GM21515 (cell line): ENCODE data around the gene PALM3.
A peak's percentile ranks its signal among the peaks of the same experiment; 100 is the strongest.

ENCODE experiments used
- ATAC-seq: cut with Tn5 transposase; IDR thresholded peaks from one replicate; pipeline ENCODE4 v1.9.1; 2021; ENCODE audit not compliant: unreplicated experiment

The PALM3 gene, protein sequence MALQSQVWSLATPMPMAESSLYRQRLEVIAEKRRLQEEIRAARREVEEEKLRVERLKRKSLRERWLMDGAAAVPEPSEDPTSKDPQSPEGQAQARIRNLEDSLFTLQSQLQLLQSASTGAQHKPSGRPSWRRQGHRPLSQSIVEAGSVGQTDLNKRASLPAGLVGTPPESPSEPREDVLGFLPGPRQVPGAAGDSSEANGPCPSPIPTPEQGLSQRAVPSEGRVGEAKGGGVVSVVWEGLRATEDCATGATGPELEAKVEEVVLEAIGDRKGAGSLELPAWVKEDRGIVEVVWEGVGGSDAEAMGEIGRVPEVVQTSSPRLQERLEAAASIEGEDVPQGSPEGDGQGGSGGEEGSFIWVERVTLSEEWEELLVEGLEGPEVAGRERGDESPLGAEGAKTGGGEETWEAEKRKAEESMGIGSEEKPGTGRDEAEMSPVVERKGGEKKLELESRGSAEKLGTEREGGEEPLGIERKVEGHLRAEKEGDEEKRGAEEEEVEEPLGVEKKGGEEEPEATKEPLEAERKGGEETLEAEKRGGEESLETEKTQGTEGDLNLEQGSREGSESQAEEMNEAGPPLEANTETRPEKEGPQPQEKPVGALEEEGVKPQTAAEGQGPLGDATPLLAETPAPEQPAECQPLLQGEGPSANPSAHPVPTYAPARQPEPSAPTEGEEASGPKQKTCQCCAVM

DNA sequence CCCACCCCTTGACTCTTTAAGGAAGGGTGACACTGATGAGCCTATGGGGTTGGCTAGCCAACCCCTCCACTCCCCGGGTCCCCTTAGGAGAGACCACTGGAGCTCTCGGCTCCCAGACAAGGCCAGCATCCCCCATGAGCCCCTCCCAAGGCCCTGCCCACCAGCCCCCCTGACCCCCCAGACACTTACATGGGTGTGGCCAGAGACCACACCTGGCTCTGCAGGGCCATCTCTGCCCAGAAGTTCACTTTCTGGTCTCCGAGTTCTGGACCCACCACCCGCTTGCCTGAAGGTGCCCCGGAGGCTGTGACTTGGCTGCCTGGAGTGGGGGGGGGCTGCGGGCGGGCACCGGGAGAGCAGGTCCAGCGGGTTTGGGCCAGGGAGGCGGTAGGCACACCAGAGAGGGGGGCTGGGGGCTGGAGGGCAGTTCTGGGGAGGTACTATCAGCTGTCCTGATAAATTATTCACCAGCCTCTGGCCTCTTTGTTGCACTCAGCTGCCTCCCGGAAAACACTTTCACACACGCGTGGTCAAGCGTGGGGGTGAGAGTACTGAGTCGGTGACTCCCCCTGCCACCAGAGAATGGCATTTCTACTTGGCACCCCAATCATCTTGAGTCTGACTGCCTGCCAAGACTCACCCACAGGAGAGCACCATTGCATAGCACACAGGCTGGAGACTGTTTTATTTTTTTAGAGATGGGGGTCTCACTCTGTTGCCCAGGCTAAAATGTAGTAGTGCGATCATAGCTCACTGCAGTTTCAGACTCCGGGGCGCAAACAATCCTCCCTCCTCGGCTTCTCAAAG, at the start of gene PALM3:
Gene PALM3 (minus strand): TSS at position 326 of the 807 bp plus-strand sequence. CDS start 96 bp downstream, at position 230.
- no peak for ATAC-seq

DNA sequence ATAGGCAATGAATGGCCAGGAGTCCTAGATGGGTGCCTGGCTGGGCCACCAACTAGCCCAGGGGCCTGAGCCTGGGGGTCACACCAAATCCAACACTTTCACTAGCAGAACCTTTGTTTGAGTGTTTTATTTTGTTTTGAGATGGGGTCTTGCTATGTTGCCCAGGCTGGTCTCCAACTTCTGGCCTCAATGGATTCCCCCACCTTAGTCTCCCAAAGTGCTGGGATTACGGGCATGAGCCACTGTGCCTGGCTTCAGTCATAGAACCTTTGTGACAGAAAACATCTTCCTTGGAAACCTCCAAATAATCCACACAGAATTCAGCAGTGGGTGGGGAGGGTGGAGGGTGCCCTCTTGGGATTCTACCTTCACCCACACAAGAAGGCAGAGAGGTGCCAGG, 49.6 kb upstream of the PALM3 start:
- ATAC-seq, result no peak

DNA sequence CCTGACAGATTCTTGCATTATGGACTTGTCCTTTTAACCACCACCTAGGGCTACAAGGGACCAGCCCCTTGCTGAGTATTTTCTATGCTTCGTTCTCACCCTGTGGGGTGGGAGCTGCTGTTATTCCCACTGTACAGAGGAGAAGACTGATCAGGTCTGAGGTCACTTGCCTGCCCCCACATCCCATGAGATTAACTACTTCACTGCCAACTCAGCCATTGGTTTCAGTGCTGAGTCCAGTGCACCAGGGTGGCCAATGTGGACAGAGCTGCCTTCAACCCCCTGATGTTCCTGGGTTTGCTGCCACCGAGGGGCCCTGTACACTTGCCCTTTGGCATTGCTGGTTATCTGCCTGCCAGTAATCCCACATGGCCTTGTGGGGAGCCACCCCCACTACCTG, 48.8 kb upstream of the PALM3 start:
- ATAC-seq, result no peak

DNA sequence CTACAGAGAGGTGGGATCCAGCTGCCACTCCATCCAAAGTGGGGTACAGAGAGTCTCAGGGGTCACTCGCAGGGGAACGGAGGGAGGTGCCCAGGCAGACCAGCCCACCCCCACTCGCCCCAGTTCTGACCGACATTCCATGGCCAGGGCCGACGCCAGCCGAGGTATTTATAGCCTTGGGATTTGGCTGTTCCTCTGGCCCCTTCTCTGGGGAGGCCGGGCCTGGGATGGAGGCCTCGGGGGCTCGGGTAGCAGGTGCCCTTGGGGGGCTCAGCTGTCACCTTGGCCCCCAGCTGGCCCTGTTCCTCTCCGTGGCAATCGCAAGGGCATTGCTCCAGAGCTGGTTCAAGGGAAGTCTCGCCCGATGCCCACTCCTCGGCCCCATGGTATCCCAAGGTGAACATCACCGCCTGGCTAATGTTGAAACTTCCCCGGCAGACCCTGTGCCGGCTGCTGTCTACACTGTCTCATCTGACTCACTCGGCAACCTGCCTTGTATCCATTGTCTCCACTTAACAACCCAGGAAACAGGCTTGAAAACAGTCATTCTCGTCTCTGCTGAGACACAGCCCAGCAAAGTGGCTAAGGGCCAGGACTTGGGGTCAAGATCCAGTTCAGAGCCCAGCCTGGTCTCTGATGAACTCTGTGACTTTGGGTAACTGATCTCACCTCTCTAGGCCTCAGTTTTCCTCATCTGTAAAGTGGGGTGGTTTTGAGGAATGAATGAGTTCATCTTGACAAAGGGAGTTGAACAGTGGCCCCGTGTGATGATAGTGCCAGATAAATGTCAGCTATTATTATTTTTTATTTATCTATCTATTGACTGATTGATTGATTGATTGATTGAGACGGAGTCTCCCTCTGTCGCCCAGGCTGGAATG, 45.9 kb upstream of the PALM3 start:
- ATAC-seq, result no peak

DNA sequence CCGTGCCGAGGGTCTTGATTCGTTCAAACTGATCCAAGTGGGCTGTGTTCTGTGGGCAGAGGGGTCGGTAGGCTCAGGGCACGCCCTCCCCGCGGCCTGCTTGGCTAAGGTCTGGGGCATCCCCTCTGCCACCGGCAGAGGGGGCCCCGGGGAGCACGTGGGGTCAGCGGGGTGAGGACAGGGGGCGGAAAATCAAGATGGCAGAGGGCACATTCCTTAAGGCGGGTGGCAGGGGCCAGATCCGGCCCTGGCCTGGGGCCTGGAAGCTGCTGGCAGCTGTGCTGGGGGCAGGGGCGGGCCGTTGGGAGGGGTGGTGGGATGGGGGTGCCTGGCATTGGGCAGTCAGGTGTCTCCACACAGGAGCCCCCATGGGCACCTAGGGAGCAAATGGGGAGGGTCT, 45.0 kb upstream of the PALM3 start:
- ATAC-seq, result no peak

DNA sequence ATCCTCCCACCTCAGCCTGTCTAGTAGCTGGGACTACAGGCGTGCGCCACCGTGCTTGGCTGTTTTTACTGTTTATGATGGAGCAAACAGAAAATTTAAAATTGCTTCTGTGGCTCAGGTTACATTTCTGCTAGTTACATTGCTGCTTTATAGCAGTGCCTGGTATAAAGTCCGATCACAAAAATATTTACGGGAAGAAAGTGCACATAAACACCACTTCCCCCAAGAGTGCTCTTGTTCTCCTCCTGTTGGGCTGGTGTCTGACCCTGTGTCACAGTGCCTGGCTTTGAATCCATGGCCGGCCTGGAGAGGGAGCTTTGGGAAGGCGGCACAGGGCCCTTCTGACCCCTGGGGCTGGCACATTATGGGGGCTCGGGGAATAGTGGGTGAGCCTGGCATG, 43.8 kb upstream of the PALM3 start:
- no peak for ATAC-seq

DNA sequence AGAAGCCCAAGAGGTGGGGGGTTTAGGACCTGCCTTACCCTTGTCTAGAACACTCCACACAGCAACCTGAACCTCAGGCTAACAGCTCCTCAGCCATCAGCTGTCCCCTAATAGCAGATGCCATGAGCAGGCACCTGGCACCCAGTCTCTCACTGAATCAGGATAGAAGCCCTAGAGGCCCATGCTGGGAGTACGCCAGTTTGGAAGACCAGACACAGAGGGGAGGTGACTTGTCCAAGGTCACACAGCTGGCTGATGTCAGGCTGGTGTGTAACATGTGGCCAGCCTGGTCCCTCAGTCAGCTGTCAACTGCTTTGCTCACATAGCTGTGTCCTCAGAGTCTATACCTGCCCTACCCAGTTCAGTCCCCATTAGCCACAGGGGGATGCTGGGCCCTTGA, 41.4 kb upstream of the PALM3 start:
- no peak for ATAC-seq

DNA sequence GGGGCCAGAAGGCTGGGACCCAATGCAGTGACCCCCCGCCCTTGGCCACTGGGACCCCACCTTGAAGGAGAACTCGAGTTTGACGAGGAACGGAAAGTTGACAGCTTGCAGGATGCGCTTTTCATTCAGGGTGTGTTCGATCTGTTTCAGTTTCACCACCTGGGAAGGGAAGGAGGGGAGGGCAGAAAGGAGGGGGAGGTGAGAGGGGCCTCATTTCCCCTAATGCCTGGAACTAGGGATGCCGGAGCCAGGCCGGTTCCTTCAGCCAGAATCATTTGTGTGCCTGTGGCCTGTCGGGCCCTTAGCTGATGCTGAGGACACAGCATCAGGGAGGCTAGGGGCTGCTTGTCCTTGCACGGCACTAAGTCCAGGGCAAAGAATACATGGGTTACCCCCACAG, 40.9 kb upstream of the PALM3 start:
- no peak for ATAC-seq

DNA sequence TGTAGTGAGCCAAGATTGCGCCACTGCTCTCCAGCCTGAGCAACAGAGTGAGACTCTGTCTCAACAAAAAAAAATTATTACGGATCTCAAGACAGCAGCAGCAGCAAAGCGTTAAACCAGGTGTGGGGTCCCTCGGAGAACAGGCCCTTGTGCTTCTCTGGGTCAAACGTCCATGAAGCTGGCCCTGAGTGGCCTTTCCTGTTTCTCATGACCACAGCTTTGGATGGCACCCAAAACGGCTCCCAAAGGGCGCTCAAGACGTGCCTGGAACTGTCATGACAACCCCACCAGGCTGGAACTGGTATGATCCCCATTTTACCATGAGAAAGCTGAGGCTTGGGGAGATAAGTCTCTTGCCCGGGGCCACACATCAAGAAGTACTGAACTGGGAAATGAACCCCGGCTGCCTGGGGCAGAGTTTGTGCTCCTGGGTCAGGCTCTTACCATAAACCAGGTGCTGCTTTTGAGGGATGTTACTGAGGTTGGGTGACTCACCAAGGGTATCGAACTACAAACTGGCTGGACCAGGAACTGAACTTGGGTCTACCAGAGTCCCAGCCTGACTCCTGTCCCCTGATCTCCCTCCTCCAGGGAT, 40.3 kb upstream of the PALM3 start:
- ATAC-seq, result no peak

DNA sequence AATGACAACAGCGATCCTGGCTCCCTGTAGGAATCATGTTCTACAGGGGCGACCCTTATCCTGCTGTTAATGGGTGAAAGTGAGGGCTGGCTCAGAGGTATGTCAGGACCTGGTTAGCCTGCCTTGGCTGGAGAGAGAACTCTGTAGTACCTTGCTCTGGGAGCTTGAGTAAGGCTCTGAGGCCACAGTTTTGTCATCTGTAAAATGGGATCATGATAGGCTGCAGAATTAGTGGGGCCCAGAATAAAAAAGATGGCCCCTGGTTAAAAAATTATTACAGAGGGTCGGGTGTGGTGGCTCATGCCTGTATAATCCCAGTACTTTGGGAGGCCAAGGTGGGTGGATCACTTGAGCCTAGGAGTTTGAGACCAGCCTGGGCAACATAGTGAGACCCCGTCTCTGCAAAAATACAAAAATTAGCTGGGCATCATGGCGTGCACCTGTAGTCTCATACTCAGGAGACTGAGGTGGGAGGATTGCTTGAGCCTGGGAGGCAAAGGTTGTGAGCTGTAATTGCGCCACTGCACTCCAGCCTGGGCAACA, 39.2 kb upstream of the PALM3 start:
- no peak for ATAC-seq

DNA sequence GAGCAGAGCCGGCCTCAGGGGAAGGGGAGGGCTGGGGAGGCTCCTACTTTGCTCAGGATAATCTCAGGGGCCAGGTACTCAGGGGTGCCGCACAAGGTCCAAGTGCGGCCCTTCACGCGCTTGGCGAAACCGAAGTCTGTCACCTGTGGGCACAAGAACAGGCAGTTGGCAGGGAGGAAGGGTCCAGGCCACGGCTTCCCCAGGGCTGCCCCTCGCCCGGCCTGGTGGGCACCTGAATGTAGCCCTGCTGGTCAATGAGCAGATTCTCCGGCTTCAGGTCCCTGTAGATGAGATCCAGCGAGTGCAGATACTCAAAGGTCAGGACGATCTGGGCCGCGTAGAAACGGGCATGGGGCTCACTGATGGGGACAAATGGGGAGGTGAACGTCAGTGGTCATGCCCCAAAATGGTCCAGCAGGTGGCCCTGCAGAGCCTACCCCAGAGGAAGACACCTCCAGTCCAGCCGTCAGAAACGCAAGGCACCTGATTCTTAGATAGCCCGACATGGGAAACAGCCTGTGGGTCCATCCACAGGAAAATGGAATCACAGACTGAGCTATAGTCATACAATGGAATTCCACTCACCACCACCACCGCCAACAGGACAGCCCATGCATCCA, 35.8 kb upstream of the PALM3 start:
- ATAC-seq, result no peak

DNA sequence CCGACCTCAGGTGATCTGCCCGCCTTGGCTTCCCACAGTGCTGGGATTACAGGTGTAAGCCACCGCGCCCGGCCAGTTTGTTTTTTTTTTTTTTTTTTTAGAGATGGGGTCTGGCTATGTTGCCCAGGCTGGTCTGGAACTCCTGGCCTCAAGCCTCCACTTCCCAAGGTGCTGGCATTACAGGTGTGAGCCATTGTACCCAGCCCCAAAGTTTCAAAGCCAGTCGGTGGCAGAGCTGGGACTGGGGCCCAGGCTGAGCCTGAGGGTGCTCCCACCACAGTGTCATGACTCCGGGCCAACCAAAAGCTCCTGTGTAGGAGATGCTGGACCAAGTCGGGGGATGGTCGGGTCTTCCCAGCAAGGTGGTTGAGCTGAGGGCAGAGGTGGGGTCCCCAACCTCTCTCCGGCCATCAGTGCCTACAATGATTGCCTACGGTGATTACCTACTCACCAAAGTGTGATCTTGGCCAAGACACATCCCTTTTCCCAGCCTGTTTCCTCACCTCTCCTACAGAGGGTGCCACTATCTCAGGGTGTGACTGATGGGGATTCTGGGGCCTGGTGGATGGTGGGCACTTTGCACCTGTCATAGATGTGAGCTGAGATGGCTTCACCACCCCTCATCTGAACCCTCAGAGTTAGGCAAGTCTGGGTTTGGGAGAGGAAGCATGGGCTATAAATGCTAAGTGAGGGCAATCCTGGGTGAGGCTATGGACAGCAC, 34.6 kb upstream of the PALM3 start:
- no peak for ATAC-seq

DNA sequence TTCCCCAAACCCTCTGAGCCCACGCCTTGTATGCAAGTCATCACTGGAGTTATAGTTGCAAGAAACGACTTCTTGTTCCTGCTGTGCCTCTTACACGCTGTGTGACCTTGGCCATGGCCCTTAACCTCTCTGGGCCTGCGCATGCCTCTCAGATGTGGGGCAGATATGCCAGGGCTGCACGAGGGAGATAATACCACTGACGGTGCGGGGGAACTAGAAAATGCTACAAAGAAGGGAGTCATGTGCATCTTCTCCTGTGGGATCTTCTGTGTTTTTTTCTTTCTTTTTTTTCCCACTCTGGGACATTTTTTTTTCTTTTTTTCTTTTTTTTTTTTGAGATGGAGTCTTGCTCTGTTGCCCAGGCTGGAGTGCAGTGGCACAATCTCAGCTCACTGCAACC, 33.0 kb upstream of the PALM3 start:
- no peak for ATAC-seq

DNA sequence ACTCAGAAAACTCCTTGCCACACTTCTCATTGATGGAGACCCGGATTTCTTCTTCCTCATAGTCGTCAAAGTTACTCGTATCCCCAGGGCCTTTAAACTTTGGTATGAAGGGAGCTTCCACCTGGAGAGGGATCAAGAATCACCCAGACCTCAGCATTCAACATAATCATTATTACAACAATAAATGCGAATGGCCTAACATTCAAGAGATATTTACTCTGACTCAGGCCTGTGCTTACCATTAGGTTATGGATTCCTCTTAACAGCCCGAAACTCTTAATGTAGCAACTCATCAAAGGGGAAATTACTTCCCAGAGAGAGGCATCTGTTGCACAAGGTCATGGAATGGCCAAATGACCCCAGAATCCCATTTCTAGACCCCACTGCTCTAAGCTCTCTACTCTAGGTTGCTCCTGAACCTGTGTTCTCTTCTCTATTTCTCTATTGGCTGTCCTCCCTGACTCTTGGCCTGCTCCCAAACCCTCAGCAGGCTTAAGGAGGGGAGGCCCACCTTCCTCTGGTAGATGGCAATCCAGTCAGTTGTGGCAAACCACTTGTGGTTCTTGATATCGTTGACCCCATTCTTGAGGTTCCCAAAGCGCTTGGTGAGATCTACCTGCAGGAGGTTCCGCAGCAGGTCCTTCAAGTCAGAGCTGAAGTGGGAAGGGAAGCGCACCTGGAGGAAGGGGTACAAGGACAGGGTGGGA, 31.4 kb upstream of the PALM3 start:
- ATAC-seq, result no peak

DNA sequence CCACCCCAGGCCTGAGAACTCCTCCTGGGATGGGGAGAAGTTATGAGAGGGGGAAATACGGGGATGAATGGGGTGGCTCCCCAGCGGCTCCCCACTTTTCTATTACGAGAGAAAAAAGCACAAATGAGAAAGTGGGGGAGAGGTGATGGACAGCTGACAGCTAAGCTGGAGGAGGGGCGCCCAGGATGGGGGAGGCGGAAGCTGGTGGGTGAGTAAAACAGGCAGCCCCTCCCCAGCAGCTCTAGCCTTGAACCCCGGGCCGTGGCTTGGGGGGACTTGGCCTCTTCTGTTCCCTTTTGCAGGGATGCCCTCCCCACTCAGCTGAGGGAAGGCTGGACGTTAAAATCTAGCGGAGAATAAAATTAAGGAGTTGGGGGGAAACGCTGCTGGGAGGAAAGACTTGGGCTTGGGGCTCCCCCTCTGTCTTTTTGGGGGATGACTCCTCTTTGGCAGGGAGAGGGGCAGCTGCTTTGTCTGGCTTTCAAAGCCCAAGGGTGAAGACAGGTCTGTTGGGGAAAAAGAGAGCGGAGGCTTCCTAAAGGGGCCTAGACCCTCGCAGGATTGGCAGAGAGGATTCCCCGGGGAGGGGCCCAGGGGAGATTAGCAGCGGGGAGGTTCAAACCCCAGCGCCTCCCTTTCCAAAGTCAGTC, 30.1 kb upstream of the PALM3 start:
- ATAC-seq, result peak; percentile 4

DNA sequence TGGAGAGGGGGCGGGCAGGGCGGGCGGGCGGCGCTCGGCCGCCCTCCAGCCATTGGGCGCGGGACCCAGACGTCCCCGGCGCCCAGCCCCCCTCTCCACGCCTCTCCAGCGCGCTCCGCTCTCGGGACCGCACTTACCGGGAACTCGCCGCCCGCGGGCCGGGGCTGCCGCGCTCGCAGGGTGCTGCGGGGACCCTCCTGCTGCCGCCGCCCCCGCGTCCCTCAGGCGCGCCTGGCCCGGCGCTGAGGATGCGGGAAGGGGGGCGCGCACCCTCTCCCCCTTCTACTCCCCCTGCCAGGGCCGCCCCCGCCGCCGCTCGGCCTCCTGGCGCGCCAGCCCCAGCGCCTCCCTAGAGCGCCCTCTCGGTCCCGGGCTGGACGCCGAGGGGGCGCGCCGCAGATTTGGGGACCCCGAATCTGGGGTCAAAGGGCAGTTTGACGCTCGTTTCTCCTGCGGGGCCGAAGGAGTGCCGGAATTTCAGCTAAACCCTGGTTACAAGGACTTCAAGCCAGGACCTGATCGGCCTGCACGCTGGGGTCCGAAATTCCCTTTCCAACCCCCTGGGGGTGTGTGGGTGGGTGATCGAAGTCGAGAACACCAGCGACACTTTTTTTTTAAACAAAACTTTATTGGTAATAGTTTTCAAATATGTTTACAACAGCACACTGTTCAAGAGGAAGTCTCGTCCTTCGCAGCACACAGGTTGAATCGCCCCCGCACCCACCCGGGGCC, 29.4 kb upstream of the PALM3 start:
- ATAC-seq, result peak; percentile 41

DNA sequence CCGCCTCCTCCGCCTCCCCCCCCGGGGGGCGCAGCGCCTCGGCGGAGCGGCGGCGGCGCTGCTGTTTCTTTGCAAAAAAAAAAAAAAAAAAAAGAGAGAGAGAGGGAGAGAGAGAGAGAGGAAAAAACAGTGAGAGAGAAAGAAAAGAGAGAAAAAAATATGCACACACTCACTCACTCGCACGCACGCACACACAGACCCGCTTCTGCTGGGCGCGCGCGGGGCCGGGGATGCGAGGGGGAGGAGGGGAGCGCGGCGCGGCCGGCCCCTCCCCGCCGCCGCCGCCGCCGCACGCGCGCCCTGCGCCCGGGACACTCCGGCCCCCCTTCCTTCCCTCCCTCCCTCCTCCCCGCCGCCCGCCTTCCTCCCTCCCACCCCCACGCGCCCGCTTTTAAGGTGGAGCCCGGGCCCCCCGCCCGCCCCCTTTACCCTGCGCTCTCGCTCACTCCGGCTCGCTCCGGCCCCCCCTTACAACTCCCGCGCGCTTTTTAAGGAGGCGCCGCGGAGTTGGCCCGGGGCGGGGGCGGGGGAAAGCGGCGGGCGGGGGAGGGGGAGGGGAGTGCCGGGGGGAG, 28.7 kb upstream of the PALM3 start, which contains the start of gene SAMD1:
Gene SAMD1 (minus strand): TSS at position 243 of the 572 bp plus-strand sequence.
- ATAC-seq, result peak; percentile 35
